ENCODE results near the gene EXOSC1.

Gene EXOSC1

GRCh38 chr10:97479939-97480338 is 34.1 kb upstream of the EXOSC1 start:
- TF ChIP-seq POLR2AphosphoS5 (IDR thresholded peaks at IDR 0.05; ENCODE audit: low read depth, low read length) (no peak), FOXP2 (optimal IDR thresholded peaks at IDR 0.05; ENCODE audit: borderline replicate concordance, extremely low read depth, extremely low read length, insufficient read depth) (no peak), SIN3A (IDR thresholded peaks at IDR 0.05; ENCODE audit: borderline replicate concordance, insufficient read depth, low read length) (no peak), REST (IDR thresholded peaks at IDR 0.05; ENCODE audit: insufficient read depth in 1 of 2, low read depth in 2 of 2, low read length in 2 of 2) (no peak), TAF1 (IDR thresholded peaks at IDR 0.05; ENCODE audit: borderline replicate concordance, insufficient read depth, low read length) (no peak)

DNA sequence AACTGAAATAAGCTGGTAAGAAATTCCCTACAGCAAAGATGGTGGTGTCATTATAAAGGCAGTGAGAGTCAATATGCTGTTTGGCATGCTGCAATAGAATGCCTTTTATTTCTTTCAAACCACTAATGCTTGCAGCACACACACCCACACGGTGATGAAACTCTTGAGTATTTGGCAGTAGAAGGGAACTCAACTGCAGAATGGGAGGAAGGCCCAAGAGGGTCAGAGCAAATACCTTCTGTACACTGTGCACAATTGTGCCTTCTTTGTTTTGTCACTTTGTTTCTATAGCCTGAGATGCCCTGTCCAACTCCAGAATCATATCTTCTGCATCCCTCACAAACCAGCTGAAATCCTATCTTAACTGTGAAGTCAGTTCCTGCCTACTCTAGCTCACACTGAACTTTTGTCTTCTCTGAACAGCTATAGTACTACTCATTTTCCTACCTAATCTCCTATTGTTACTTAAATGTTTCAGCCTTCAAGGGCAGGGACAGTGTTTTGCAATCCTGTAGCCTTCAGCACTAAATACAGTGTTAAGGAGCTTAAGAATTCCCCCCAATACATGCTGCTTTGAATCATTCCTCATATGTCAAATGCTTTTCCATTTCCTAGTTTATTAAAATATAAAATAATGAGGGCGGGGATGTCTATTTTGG is 30.3 kb upstream of the EXOSC1 start:
- TF ChIP-seq SIN3A (IDR thresholded peaks at IDR 0.05; ENCODE audit: borderline replicate concordance, insufficient read depth, low read length) (no peak), POLR2AphosphoS5 (IDR thresholded peaks at IDR 0.05; ENCODE audit: low read depth, low read length) (no peak), TAF1 (IDR thresholded peaks at IDR 0.05; ENCODE audit: borderline replicate concordance, insufficient read depth, low read length) (no peak), REST (IDR thresholded peaks at IDR 0.05; ENCODE audit: insufficient read depth in 1 of 2, low read depth in 2 of 2, low read length in 2 of 2) (no peak), FOXP2 (optimal IDR thresholded peaks at IDR 0.05; ENCODE audit: borderline replicate concordance, extremely low read depth, extremely low read length, insufficient read depth) (no peak)

GRCh38 chr10:97474918-97475317 is 29.1 kb upstream of the EXOSC1 start:
- TF ChIP-seq FOXP2 (optimal IDR thresholded peaks at IDR 0.05; ENCODE audit: borderline replicate concordance, extremely low read depth, extremely low read length, insufficient read depth): no peak
- TF ChIP-seq POLR2AphosphoS5 (IDR thresholded peaks at IDR 0.05; ENCODE audit: low read depth, low read length): no peak
- no peak for TF ChIP-seq TAF1 (IDR thresholded peaks at IDR 0.05; ENCODE audit: borderline replicate concordance, insufficient read depth, low read length)
- TF ChIP-seq REST (IDR thresholded peaks at IDR 0.05; ENCODE audit: insufficient read depth in 1 of 2, low read depth in 2 of 2, low read length in 2 of 2): no peak
- TF ChIP-seq SIN3A (IDR thresholded peaks at IDR 0.05; ENCODE audit: borderline replicate concordance, insufficient read depth, low read length): no peak

DNA sequence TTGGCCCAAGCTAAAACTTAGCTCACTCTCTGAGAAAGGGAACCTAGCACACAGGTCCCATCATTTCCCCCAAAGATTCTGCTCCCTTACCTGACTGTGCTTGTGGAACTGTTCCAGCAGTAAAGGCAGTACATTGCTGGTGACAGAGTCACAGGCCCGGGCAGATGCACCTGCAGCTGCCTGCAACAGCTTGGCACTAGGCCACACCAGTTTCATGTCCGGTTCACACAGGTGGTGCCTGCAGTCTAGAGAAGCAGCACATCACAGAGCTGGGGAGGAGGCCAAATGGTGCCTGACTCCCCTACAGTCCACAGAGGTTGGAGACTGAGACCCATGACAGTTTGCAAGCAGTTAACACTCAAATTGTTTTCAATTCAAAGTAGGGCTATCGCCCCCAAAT is 22.4 kb upstream of the EXOSC1 start:
- TF ChIP-seq TAF1 (IDR thresholded peaks at IDR 0.05; ENCODE audit: borderline replicate concordance, insufficient read depth, low read length) (no peak), SIN3A (IDR thresholded peaks at IDR 0.05; ENCODE audit: borderline replicate concordance, insufficient read depth, low read length) (no peak), FOXP2 (optimal IDR thresholded peaks at IDR 0.05; ENCODE audit: borderline replicate concordance, extremely low read depth, extremely low read length, insufficient read depth) (no peak), REST (IDR thresholded peaks at IDR 0.05; ENCODE audit: insufficient read depth in 1 of 2, low read depth in 2 of 2, low read length in 2 of 2) (no peak), POLR2AphosphoS5 (IDR thresholded peaks at IDR 0.05; ENCODE audit: low read depth, low read length) (no peak)
